Nephron (organoid): ENCODE data around the gene FBXO47.

Experiments used
- H3K27ac Mint-ChIP-seq, 3 experiments: 2 replicates each; pipeline ENCODE4 v1.8.0; 2020; ENCODE audit warnings: mixed read lengths in 3 of 3, mild to moderate bottlenecking in 2 of 3, moderate library complexity in 1 of 3
- H3K27me3 Mint-ChIP-seq: 2 replicates; pipeline ENCODE4 v1.8.0; 2021; ENCODE audit warnings: low read depth, mild to moderate bottlenecking, moderate library complexity, mixed read lengths
- H3K36me3 Mint-ChIP-seq: 2 replicates; pipeline ENCODE4 v1.8.0; 2020; ENCODE audit warnings: low read depth, mixed read lengths
- H3K4me1 Mint-ChIP-seq: 2 replicates; pipeline ENCODE4 v1.8.0; 2020; ENCODE audit warnings: mixed read lengths
- H3K4me3 Mint-ChIP-seq, 3 experiments: 2 replicates each; pipeline ENCODE4 v1.8.0; 2020; ENCODE audit warnings: mild to moderate bottlenecking in 3 of 3, mixed read lengths in 3 of 3, moderate library complexity in 2 of 3
- H3K9me3 Mint-ChIP-seq: 2 replicates; pipeline ENCODE4 v1.8.0; 2020; ENCODE audit warnings: mixed read lengths
- TF ChIP-seq, protein P1 (sequence below), 3 experiments: fragments of 200-600 bp; sonication (generic); IDR thresholded peaks; one replicate each; pipeline ENCODE4 v1.5.0; 2021; ENCODE audit warnings: antibody characterized with exemption in 3 of 3; ENCODE audit not compliant: unreplicated experiment in 3 of 3

FBXO47 gene

DNA sequence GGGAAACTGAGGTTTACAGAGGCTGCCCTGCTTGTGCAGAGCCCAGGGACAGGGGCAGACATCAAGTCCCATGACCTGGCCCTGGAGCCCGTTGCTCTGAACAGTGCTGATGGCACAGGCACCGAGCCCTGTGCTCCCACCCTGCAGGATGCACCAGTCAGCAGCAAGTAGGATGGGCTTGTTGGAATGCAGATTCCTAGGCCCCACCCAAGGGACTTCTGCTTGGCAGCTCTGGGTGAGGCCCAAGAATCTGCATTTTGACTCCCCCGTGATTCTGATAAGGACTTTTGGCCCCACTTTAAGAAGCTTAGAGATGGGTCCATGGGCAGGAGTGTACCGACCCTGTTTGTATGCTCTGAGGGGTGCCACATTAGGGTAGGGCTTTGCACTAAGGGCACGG lies 74.1 kb downstream of the FBXO47 start:
- no peaks in the 10 kb centered on the region for H3K9me3 Mint-ChIP-seq
- H3K36me3 Mint-ChIP-seq: peaks cover 32% of the 10 kb centered on the region
- no peaks in the 10 kb centered on the region for H3K27me3 Mint-ChIP-seq
- H3K4me3 Mint-ChIP-seq: no peak overlapping the region
- TF ChIP-seq, protein P1, sequence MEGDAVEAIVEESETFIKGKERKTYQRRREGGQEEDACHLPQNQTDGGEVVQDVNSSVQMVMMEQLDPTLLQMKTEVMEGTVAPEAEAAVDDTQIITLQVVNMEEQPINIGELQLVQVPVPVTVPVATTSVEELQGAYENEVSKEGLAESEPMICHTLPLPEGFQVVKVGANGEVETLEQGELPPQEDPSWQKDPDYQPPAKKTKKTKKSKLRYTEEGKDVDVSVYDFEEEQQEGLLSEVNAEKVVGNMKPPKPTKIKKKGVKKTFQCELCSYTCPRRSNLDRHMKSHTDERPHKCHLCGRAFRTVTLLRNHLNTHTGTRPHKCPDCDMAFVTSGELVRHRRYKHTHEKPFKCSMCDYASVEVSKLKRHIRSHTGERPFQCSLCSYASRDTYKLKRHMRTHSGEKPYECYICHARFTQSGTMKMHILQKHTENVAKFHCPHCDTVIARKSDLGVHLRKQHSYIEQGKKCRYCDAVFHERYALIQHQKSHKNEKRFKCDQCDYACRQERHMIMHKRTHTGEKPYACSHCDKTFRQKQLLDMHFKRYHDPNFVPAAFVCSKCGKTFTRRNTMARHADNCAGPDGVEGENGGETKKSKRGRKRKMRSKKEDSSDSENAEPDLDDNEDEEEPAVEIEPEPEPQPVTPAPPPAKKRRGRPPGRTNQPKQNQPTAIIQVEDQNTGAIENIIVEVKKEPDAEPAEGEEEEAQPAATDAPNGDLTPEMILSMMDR (IDR thresholded peaks at IDR 0.05; ENCODE audit: unreplicated experiment in 3 of 3): no peak
- H3K4me1 Mint-ChIP-seq: peaks cover 11% of the 10 kb centered on the region
- H3K27ac Mint-ChIP-seq: no peak overlapping the region

DNA sequence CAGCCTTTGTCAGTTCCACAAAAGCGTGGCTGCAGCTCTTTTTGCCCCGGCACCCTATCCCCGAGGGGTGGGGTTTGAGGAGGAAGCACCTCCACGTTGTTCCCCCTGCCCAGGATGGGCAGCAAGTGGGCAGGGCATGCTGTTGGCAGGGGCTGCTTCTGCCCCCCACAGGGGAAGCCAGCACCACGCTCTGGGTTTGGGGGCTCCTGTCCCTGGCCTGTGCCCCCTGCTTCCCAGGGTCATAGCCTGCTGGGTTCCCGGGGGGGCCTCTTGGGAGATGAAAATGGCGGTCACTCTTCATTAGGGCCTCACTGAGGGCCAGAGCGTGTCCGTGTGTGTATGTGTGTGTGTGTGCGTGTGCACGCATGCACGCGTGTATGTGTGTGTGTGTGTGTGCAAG lies 74.6 kb downstream of the FBXO47 start:
- Mint-ChIP-seq H3K36me3 (peaks cover 27% of the 10 kb centered on the region), H3K4me1 (peaks cover 6% of the 10 kb centered on the region), H3K27ac (no peak overlapping the region), H3K9me3 (no peaks in the 10 kb centered on the region), H3K27me3 (no peaks in the 10 kb centered on the region), H3K4me3 (no peak overlapping the region)
- TF ChIP-seq, protein P1 (IDR thresholded peaks at IDR 0.05; ENCODE audit: unreplicated experiment in 3 of 3): no peak

DNA sequence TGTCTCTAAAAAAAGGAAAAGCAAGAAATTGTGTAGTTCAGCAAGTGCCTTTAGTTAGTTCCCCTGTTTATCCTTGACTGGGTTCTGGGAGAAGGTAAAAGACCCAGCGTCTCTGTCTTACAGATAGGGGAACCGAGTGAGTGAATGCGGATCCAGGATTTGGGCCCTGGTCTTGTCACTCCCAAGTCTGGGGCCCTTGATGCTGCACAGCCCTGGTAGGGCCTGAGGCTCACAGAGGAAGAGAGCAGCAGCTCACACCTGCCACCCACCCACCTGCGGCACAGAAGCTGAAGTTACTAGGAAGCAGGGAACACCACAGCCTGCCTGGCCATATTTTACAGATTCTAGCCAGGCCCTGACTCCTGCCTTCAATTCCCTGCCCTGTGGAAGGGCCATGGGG lies 75.1 kb downstream of the FBXO47 start:
- no peak overlapping the region for H3K27ac Mint-ChIP-seq
- TF ChIP-seq, protein P1 (IDR thresholded peaks at IDR 0.05; ENCODE audit: unreplicated experiment in 3 of 3): no peak
- H3K27me3 Mint-ChIP-seq: no peaks in the 10 kb centered on the region
- peaks cover 4% of the 10 kb centered on the region for H3K4me1 Mint-ChIP-seq
- H3K36me3 Mint-ChIP-seq: peaks cover 25% of the 10 kb centered on the region
- H3K4me3 Mint-ChIP-seq: no peak overlapping the region
- no peaks in the 10 kb centered on the region for H3K9me3 Mint-ChIP-seq

DNA sequence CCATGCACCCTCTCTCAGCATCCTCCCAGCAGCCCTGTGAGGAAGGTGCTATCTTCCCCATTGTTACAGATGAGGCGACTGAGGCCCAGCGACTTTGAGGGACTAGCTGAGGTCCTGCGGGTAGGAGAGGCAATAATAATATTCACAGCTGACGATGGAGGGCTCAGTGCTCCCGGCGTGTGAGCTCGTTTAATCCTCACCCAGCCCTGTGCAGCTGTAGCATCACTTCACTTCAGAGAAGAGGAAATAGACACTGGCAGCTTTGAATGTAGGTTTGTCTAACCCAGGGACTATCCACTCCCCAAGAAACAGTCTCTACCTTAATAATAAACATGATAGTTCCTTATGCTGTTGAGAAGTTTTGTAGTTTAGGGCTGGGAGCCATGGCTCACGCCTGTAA lies 75.8 kb downstream of the FBXO47 start:
- Mint-ChIP-seq H3K36me3 (peaks cover 25% of the 10 kb centered on the region), H3K27me3 (no peaks in the 10 kb centered on the region)
- TF ChIP-seq, protein P1 (IDR thresholded peaks at IDR 0.05; ENCODE audit: unreplicated experiment in 3 of 3): no peak

DNA sequence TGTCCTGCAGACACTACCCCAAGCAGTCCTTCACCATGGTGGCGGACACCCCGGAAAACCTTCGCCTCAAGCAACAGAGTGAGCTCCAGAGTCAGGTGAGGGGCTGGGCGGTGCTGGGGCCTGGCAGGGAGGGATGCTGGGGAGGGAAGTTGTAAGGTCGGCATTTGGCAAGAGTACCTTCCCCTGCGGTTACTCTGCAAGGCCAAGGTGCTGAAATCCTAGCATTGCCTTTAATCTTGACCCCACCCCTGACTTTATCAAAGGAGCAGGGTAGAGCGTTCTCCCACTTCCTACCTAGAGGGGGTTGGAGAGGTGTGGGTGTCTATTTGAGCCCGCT lies 76.8 kb downstream of the FBXO47 start:
- Mint-ChIP-seq H3K4me1 (peaks cover 16% of the 10 kb centered on the region), H3K27me3 (peaks cover 2% of the 10 kb centered on the region), H3K4me3 (no peak overlapping the region), H3K27ac (no peak overlapping the region), H3K9me3 (no peaks in the 10 kb centered on the region), H3K36me3 (peaks cover 25% of the 10 kb centered on the region)
- TF ChIP-seq, protein P1 (IDR thresholded peaks at IDR 0.05; ENCODE audit: unreplicated experiment in 3 of 3): no peak

More for the DNA sequence above, 75.8 kb downstream of the FBXO47 start:
- H3K4me3 Mint-ChIP-seq: no peak overlapping the region
- peaks cover 5% of the 10 kb centered on the region for H3K4me1 Mint-ChIP-seq
- H3K9me3 Mint-ChIP-seq: no peaks in the 10 kb centered on the region
- H3K27ac Mint-ChIP-seq: no peak overlapping the region

DNA sequence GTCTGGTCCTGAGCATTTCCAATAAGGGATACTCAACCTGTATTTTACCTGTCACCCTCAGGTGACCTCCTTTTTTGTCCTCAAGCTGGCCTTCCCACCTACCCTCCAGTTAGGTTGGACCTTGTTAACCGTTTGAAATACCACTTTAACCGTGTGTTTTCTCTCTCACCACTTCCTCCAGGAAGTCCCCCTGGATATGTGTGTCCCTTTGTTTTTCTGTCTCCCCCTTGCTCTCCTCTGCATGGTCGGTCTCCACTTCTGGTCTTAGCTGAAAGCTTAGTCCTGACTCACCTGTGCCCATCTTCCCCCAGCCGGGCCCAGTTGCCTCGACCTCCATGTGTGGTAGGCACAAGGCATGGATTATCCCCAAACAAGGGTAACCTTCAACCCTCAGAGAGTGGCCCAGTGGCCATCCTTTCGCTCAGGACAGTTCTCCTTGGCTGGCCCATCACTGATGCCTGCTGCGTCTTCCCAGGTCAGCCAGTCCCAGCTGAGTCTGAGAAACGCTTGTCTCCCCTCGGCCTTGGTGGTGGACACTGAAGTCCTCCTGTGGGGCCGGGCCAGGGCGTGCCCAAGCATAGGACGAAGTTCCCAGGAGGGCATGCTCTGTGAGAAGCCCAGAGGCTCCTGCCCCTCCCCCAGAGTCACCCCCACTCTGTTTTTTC lies 77.3 kb downstream of the FBXO47 start:
- Mint-ChIP-seq H3K36me3 (peaks cover 25% of the 10 kb centered on the region), H3K27ac (no peak overlapping the region), H3K4me3 (peak overlapping the region in 1 of 3 experiments; percentile 27), H3K9me3 (no peaks in the 10 kb centered on the region), H3K4me1 (peaks cover 21% of the 10 kb centered on the region), H3K27me3 (peaks cover 3% of the 10 kb centered on the region)
- TF ChIP-seq, protein P1 (IDR thresholded peaks at IDR 0.05; ENCODE audit: unreplicated experiment in 3 of 3): no peak
